Activated T-cell treated with anti-CD3 and anti-CD28 coated beads, Interleukin-2, amount 50 U/mL, for 72 hours (primary cell): ENCODE data around the gene ITGAD. TPM values are rescaled to one million over a fixed set of nuclear protein-coding genes. Genes with fewer than 3 reads are reported as not detected.

ENCODE experiments used
- ATAC-seq, 2 donors: fragments of 150-1000 bp; cut with Tn5 transposase; replicated peaks in 1 of 2; 2 replicates each; pipeline ENCODE4 v1.10.0; 2021; ENCODE audit warnings: moderate library complexity in 2 of 2, mild to moderate bottlenecking in 1 of 2
- DNase-seq, 2 donors: peaks; one replicate each; pipeline ENCODE4 v3.0.0; 2021 to 2022; ENCODE audit warnings: mixed read lengths in 1 of 2
- H3K27ac Mint-ChIP-seq: one replicate; pipeline ENCODE4 v1.8.0; 2022; ENCODE audit warnings: mild to moderate bottlenecking, moderate library complexity, mixed read lengths
- H3K27me3 Mint-ChIP-seq: one replicate; pipeline ENCODE4 v1.8.0; 2022; ENCODE audit warnings: low read depth, mixed read lengths
- H3K36me3 Mint-ChIP-seq, 2 donors: one replicate each; pipeline ENCODE4 v1.8.0; 2022; ENCODE audit warnings: mixed read lengths in 2 of 2, mild to moderate bottlenecking in 1 of 2; ENCODE audit not compliant: insufficient read depth in 2 of 2
- H3K4me1 Mint-ChIP-seq: one replicate; pipeline ENCODE4 v1.8.0; 2022; ENCODE audit warnings: low read depth, mixed read lengths
- H3K4me3 Mint-ChIP-seq, 2 donors: one replicate each; pipeline ENCODE4 v1.8.0; 2022; ENCODE audit warnings: mild to moderate bottlenecking in 2 of 2, mixed read lengths in 2 of 2, moderate library complexity in 2 of 2
- H3K9me3 Mint-ChIP-seq, 2 donors: one replicate each; pipeline ENCODE4 v1.8.0; 2022; ENCODE audit warnings: mixed read lengths in 2 of 2
- total RNA-seq, 2 donors: library from RNA; stranded (reverse); gene quantifications; one replicate each; pipeline ENCODE4 v1.2.3, GENCODE V29; 2022

Gene ITGAD
- total RNA-seq, 2 donors from 2014 or later, result 0.05 to 0.14 TPM

GRCh38 chr16:31357324-31358109 is 35.6 kb upstream of the ITGAD start:
- peaks cover 2% of the 10 kb centered on the region in 2 donors for H3K36me3 Mint-ChIP-seq
- ATAC-seq (no peak), DNase-seq (no peak)
- no peak overlapping the region for H3K27ac Mint-ChIP-seq
- H3K4me1 Mint-ChIP-seq, result peaks cover 57% of the 10 kb centered on the region
- H3K4me3 Mint-ChIP-seq, result peak overlapping the region; percentile 18 to 89
- no peaks in the 10 kb centered on the region for H3K27me3 Mint-ChIP-seq
- H3K9me3 Mint-ChIP-seq, result no peaks in the 10 kb centered on the region

GRCh38 chr16:31360251-31360650 is 32.9 kb upstream of the ITGAD start:
- Mint-ChIP-seq H3K4me3 (no peak overlapping the region), H3K4me1 (peaks cover 42% of the 10 kb centered on the region), H3K36me3 (peaks cover 2 to 4% of the 10 kb centered on the region in 2 donors), H3K27ac (no peak overlapping the region), H3K27me3 (no peaks in the 10 kb centered on the region), H3K9me3 (no peaks in the 10 kb centered on the region)
- ATAC-seq, result no peak
- DNase-seq, result no peak

- Mint-ChIP-seq H3K4me3 (no peak overlapping the region), H3K4me1 (peaks cover 36% of the 10 kb centered on the region), H3K36me3 (peaks cover 2 to 7% of the 10 kb centered on the region in 2 donors), H3K27me3 (no peaks in the 10 kb centered on the region), H3K9me3 (no peaks in the 10 kb centered on the region), H3K27ac (no peak overlapping the region)
- DNase-seq (no peak), ATAC-seq (no peak)
These were observed 31.7 kb upstream of the ITGAD start for GRCh38 chr16:31361201-31362110.

- no peaks in the 10 kb centered on the region for H3K9me3 Mint-ChIP-seq
- H3K36me3 Mint-ChIP-seq, result peaks cover under 1 to 4% of the 10 kb centered on the region in 2 donors
- ATAC-seq (no peak), DNase-seq (no peak)
- no peaks in the 10 kb centered on the region for H3K27me3 Mint-ChIP-seq
- no peak overlapping the region for H3K27ac Mint-ChIP-seq
- H3K4me3 Mint-ChIP-seq, result no peak overlapping the region
- peaks cover 36% of the 10 kb centered on the region for H3K4me1 Mint-ChIP-seq
These were observed 30.4 kb upstream of the ITGAD start for GRCh38 chr16:31362476-31363405.

- ATAC-seq (no peak), DNase-seq (no peak)
- Mint-ChIP-seq H3K9me3 (no peaks in the 10 kb centered on the region), H3K27ac (no peak overlapping the region), H3K4me3 (no peak overlapping the region), H3K27me3 (no peaks in the 10 kb centered on the region), H3K4me1 (peaks cover 32% of the 10 kb centered on the region), H3K36me3 (peaks cover 0 to 4% of the 10 kb centered on the region in 2 donors)
These were observed 29.4 kb upstream of the ITGAD start for GRCh38 chr16:31363721-31364120.

- peaks cover 32% of the 10 kb centered on the region for H3K4me1 Mint-ChIP-seq
- no peak overlapping the region for H3K4me3 Mint-ChIP-seq
- peaks cover 0 to 4% of the 10 kb centered on the region in 2 donors for H3K36me3 Mint-ChIP-seq
- no peak for DNase-seq
- H3K27ac Mint-ChIP-seq, result no peak overlapping the region
- H3K27me3 Mint-ChIP-seq, result no peaks in the 10 kb centered on the region
- peak in 1 of 2 donors; percentile 26 for ATAC-seq
- H3K9me3 Mint-ChIP-seq, result no peaks in the 10 kb centered on the region
These were observed 28.7 kb upstream of the ITGAD start for GRCh38 chr16:31364421-31364820.

GRCh38 chr16:31365131-31365865 is 27.8 kb upstream of the ITGAD start:
- ATAC-seq, result peak; percentile 71 to 78
- Mint-ChIP-seq H3K4me3 (no peak overlapping the region), H3K27ac (no peak overlapping the region), H3K36me3 (peaks cover 0 to 4% of the 10 kb centered on the region in 2 donors), H3K4me1 (peaks cover 32% of the 10 kb centered on the region), H3K9me3 (no peaks in the 10 kb centered on the region), H3K27me3 (no peaks in the 10 kb centered on the region)
- DNase-seq, result no peak

- Mint-ChIP-seq H3K4me3 (no peak overlapping the region), H3K4me1 (peaks cover 32% of the 10 kb centered on the region), H3K27ac (no peak overlapping the region), H3K27me3 (peaks cover 4% of the 10 kb centered on the region), H3K36me3 (peaks cover 0 to 4% of the 10 kb centered on the region in 2 donors), H3K9me3 (no peaks in the 10 kb centered on the region)
- no peak for ATAC-seq
- no peak for DNase-seq
These were observed 25.3 kb upstream of the ITGAD start for GRCh38 chr16:31367853-31368252.

GRCh38 chr16:31371008-31371407 is 22.1 kb upstream of the ITGAD start:
- no peak for ATAC-seq
- Mint-ChIP-seq H3K36me3 (peaks cover 0 to 4% of the 10 kb centered on the region in 2 donors), H3K27ac (no peak overlapping the region), H3K9me3 (no peaks in the 10 kb centered on the region), H3K4me1 (peaks cover 18% of the 10 kb centered on the region), H3K27me3 (peaks cover 8% of the 10 kb centered on the region), H3K4me3 (no peak overlapping the region)
- no peak for DNase-seq

- DNase-seq (no peak), ATAC-seq (no peak)
- H3K9me3 Mint-ChIP-seq, result no peaks in the 10 kb centered on the region
- peaks cover 9% of the 10 kb centered on the region for H3K4me1 Mint-ChIP-seq
- H3K27me3 Mint-ChIP-seq, result peaks cover 8% of the 10 kb centered on the region
- H3K4me3 Mint-ChIP-seq, result no peak overlapping the region
- no peak overlapping the region for H3K27ac Mint-ChIP-seq
- H3K36me3 Mint-ChIP-seq, result peaks cover 0 to 2% of the 10 kb centered on the region in 2 donors
These were observed 21.3 kb upstream of the ITGAD start for GRCh38 chr16:31371619-31372484.

GRCh38 chr16:31373235-31373634 is 19.9 kb upstream of the ITGAD start:
- no peak overlapping the region for H3K4me3 Mint-ChIP-seq
- H3K27ac Mint-ChIP-seq, result no peak overlapping the region
- ATAC-seq (no peak), DNase-seq (no peak)
- H3K27me3 Mint-ChIP-seq, result peaks cover 8% of the 10 kb centered on the region
- no peaks in the 10 kb centered on the region for H3K4me1 Mint-ChIP-seq
- H3K9me3 Mint-ChIP-seq, result no peaks in the 10 kb centered on the region
- peaks cover 1 to 2% of the 10 kb centered on the region in 2 donors for H3K36me3 Mint-ChIP-seq
